HepG2 (cell line): ENCODE results near the gene ADCY7. TPM values are rescaled to one million over a fixed set of nuclear protein-coding genes. Genes with fewer than 3 reads are reported as not detected.

Experiments
- ATAC-seq: fragments of 200-7000 bp; cut with Tn5 transposase; 3 replicates; pipeline ENCODE4 v1.9.1; 2020; ENCODE audit warnings: mild to moderate bottlenecking, moderate library complexity
- BruUV-seq: library from RNA; stranded (reverse); fragments of 400-500 nt; replicated peaks from 2 replicates; lab custom pipeline; 2021; lab: Mats Ljungman, UMichigan
- CTCF ChIA-PET: fragments of 300-600 bp; formaldehyde crosslinking; extraction: SDS; loops from one replicate; lab custom pipeline; 2021; ENCODE audit warnings: low total read pairs, inconsistent platforms, low intra/inter-chr PET ratio; lab: Yijun Ruan, JAX
- POLR2A ChIA-PET: fragments of 350-600 bp; sonication (Branson Sonifier 250); formaldehyde crosslinking; loops from one replicate; lab custom pipeline; 2020; ENCODE audit warnings: antibody characterized with exemption, inconsistent platforms; lab: Yijun Ruan, JAX
- DNase-seq: peaks from one replicate; pipeline ENCODE4 v3.0.0-alpha.2; 2015; ENCODE audit warnings: low spot score
- FAIRE-seq: peaks from 3 replicates; lab custom pipeline; 2011; peaks lifted over from hg19 to GRCh38; lab: Jason Lieb, UNC
- H2AFZ ChIP-seq: one replicate; pipeline ENCODE4 v1.6.1; 2011; ENCODE audit warnings: low read length, inconsistent platforms
- H3K27ac ChIP-seq: fragments of 300-600 bp; 3 replicates; pipeline ENCODE4 v1.8.0; 2011; ENCODE audit warnings: mixed run types, mild to moderate bottlenecking, mixed read lengths, low read length, inconsistent platforms; ENCODE audit not compliant: insufficient read depth; ENCODE audit errors: extremely low read length
- H3K27me3 ChIP-seq, 2 experiments: fragments of 200-600 bp in 1 of 2; 2 replicates in 1 of 2; 3 replicates in 1 of 2; pipeline versions ENCODE4 v1.6.0 to v1.8.0; 2011; ENCODE audit warnings: low read length in 2 of 2, mild to moderate bottlenecking in 2 of 2, moderate library complexity in 2 of 2, inconsistent platforms in 1 of 2; ENCODE audit not compliant: insufficient read depth in 2 of 2, control insufficient read depth in 1 of 2
- H3K36me3 ChIP-seq, 2 experiments: fragments of 200-600 bp in 1 of 2; replicated peaks in 1 of 2; 2 replicates in 1 of 2; 3 replicates in 1 of 2; pipeline versions ENCODE4 v1.5.1 to v1.8.0; 2011; ENCODE audit warnings: low read length in 2 of 2, inconsistent platforms in 1 of 2; ENCODE audit not compliant: insufficient read depth in 2 of 2, control insufficient read depth in 1 of 2
- H3K4me1 ChIP-seq: 2 replicates; pipeline ENCODE4 v1.5.1; 2012; ENCODE audit warnings: low read length, inconsistent platforms; ENCODE audit not compliant: insufficient read depth
- H3K4me2 ChIP-seq: 2 replicates; pipeline ENCODE4 v1.6.0; 2011; ENCODE audit warnings: low read depth, low read length, inconsistent platforms
- H3K4me3 ChIP-seq, 3 experiments: fragments of 200-600 bp in 1 of 3; sonication (generic), shearing (Covaris generic) in 1 of 3; replicated peaks in 1 of 3; 2 replicates each; pipeline ENCODE4 v1.5.1; 2011 to 2016; ENCODE audit warnings: low read length in 3 of 3, inconsistent platforms in 2 of 3, low read depth in 2 of 3, mild to moderate bottlenecking in 2 of 3, control low read depth in 1 of 3, mixed read lengths in 1 of 3; ENCODE audit not compliant: insufficient read depth in 1 of 3
- H3K79me2 ChIP-seq: one replicate; pipeline ENCODE4 v1.6.1; 2011; ENCODE audit warnings: low read length, inconsistent platforms; ENCODE audit not compliant: insufficient read depth
- H3K9ac ChIP-seq: 2 replicates; pipeline ENCODE4 v1.6.0; 2011; ENCODE audit warnings: mild to moderate bottlenecking, low read depth, low read length, inconsistent platforms; ENCODE audit not compliant: insufficient read depth
- H3K9me3 ChIP-seq: 2 replicates; pipeline ENCODE4 v1.5.1; 2012; ENCODE audit warnings: mild to moderate bottlenecking, low read length
- H4K20me1 ChIP-seq: 2 replicates; pipeline ENCODE4 v1.6.0; 2011; ENCODE audit warnings: inconsistent platforms, mild to moderate bottlenecking, low read length, moderate library complexity; ENCODE audit not compliant: insufficient read depth
- KLF12 ChIP-seq: sonication (generic); formaldehyde crosslinking; IDR thresholded peaks from 2 replicates; pipeline ENCODE4 v1.4.0; 2020; ENCODE audit warnings: missing genetic modification reagents, borderline replicate concordance
- RBFOX2 ChIP-seq: fragments of 200-400 bp; formaldehyde crosslinking; IDR thresholded peaks from 2 replicates; pipeline ENCODE4 v1.6.1; 2017; ENCODE audit warnings: low read depth, mild to moderate bottlenecking, low read length
- WGBS: methylation state at CpG from one replicate; pipeline ENCODE4 v1.1.6; 2017; ENCODE audit warnings: low lambda C conversion rate; 5-methylcytosine and 5-hydroxymethylcytosine counted together
- in situ Hi-C: cut with HindIII; loops from 2 replicates; pipeline ENCODE4 v1.10.0; 2017; ENCODE audit warnings: low pct_unique_long_range_greater_than_20kb; ENCODE audit not compliant: extremely low pct_ligation_motif_present
- intact Hi-C: fragments of 100-400 bp; cut with micrococcal nuclease; formaldehyde crosslinking; loops from one replicate; pipeline ENCODE4 v1.10.0; 2022; ENCODE audit not compliant: unreplicated experiment
- polyA plus RNA-seq, 8 experiments: library from polyadenylated mRNA; depleted of rRNA in 3 of 8; stranded (reverse) in 7 of 8; unstranded in 1 of 8; fragments of >200 nt; fragmentation: Illumina TruSeq in 4 of 8; extraction: Trizol in 4 of 8; gene quantifications; 2 replicates each; pipeline versions ENCODE4 v1.2.1 to v1.2.3, GENCODE V29; 2011 to 2016; ENCODE audit warnings: low read depth in 4 of 8, missing spikeins in 1 of 8, mixed read lengths in 1 of 8; ENCODE audit not compliant: insufficient read depth in 1 of 8
- total RNA-seq, 5 experiments: library from RNA; depleted of rRNA; stranded (reverse); fragments of >200 nt; fragmentation: Illumina TruSeq; extraction: Trizol; gene quantifications; 2 replicates each; pipeline ENCODE4 v1.2.3, GENCODE V29; 2016; ENCODE audit warnings: low read depth in 1 of 5
- TF ChIP-seq, protein P1 (sequence below): sonication (generic); formaldehyde crosslinking; IDR thresholded peaks from 2 replicates; pipeline ENCODE4 v1.4.0; 2020; ENCODE audit warnings: missing genetic modification reagents, borderline replicate concordance

Gene ADCY7
- total and polyA plus RNA-seq, 2 of the 13 experiments (the other 11 are each of a cell fraction or from before 2014, with no cell fraction given): 2.2 to 4.3 TPM

DNA sequence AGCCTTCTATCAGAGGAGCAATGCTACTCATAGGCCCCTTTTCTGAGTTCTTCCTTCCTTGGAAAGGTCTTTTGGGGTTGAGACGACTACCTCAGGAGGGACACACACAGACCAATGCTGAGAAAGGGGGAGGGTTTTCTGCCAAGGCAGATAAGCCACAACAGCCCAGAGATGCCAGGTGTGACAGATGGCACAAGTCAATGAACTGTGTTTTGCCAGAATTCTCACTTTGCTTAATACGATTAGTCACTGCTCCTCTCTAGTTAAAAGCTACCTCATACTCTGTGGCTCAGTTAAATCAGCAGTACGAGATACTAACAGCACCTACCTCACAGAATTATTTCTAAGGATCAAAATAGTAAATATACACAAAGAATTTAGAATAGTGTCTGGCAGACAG, 94.4 kb downstream of the ADCY7 start:
- no peak overlapping the region for H3K4me2 ChIP-seq
- POLR2A ChIA-PET: no interaction called here
- no peaks in the 10 kb centered on the region for H3K9me3 ChIP-seq
- H3K9ac ChIP-seq: no peak overlapping the region
- H4K20me1 ChIP-seq: no peaks in the 10 kb centered on the region; the same call in none of the 2 replicates
- H2AFZ ChIP-seq: no peak overlapping the region
- peaks cover 29 to 80% of the 10 kb centered on the region in 2 experiments for H3K36me3 ChIP-seq
- H3K4me1 ChIP-seq: peaks cover 11% of the 10 kb centered on the region
- no peak overlapping the region for H3K4me3 ChIP-seq
- DNase-seq: no peak
- no TSS peak for BruUV-seq
- TF ChIP-seq KLF12 (CRISPR knock-in tag) (no peak), RBFOX2 (0 out of 2 replicates have a peak, but pooled peaks have one; percentile 21)
- TF ChIP-seq, protein P1, sequence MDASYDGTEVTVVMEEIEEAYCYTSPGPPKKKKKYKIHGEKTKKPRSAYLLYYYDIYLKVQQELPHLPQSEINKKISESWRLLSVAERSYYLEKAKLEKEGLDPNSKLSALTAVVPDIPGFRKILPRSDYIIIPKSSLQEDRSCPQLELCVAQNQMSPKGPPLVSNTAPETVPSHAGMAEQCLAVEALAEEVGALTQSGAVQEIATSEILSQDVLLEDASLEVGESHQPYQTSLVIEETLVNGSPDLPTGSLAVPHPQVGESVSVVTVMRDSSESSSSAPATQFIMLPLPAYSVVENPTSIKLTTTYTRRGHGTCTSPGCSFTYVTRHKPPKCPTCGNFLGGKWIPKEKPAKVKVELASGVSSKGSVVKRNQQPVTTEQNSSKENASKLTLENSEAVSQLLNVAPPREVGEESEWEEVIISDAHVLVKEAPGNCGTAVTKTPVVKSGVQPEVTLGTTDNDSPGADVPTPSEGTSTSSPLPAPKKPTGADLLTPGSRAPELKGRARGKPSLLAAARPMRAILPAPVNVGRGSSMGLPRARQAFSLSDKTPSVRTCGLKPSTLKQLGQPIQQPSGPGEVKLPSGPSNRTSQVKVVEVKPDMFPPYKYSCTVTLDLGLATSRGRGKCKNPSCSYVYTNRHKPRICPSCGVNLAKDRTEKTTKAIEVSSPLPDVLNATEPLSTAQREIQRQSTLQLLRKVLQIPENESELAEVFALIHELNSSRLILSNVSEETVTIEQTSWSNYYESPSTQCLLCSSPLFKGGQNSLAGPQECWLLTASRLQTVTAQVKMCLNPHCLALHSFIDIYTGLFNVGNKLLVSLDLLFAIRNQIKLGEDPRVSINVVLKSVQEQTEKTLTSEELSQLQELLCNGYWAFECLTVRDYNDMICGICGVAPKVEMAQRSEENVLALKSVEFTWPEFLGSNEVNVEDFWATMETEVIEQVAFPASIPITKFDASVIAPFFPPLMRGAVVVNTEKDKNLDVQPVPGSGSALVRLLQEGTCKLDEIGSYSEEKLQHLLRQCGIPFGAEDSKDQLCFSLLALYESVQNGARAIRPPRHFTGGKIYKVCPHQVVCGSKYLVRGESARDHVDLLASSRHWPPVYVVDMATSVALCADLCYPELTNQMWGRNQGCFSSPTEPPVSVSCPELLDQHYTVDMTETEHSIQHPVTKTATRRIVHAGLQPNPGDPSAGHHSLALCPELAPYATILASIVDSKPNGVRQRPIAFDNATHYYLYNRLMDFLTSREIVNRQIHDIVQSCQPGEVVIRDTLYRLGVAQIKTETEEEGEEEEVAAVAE (CRISPR knock-in tag): no peak
- CTCF ChIA-PET: no interaction called here
- H3K27me3 ChIP-seq: no peaks in the 10 kb centered on the region
- in situ Hi-C loops: loop anchor here (10.0 to 25.0 kb wide), 2 partner anchors 116 to 323 kb away; partner anchors contain the start of gene CNEP1R1
- WGBS: 97% methylated on average over 3 of the region's 3 CpGs
- no peak overlapping the region for H3K27ac ChIP-seq
- intact Hi-C loops: no loop called here
- no peak for ATAC-seq
- H3K79me2 ChIP-seq: peaks cover 61% of the 10 kb centered on the region
- FAIRE-seq: no peak
